Thyroid gland (tissue), 4 donors: ENCODE measurements around the gene LMBR1.

Experiments
- POLR2A ChIP-seq, 2 donors: fragments of 450-650 bp; IDR thresholded peaks; one replicate each; pipeline ENCODE4 v1.6.1; 2017; ENCODE audit warnings: antibody characterized with exemption in 2 of 2, mild to moderate bottlenecking in 2 of 2, moderate library complexity in 1 of 2
- TF ChIP-seq, protein P1 (sequence below), 6 experiments: fragments of 200-600 bp in 3 of 6; fragments of 450-650 bp in 3 of 6; sonication (generic) in 3 of 6; IDR thresholded peaks; one replicate each; pipeline ENCODE4 v1.5.1; 2016 to 2019; ENCODE audit warnings: antibody characterized with exemption in 6 of 6, mild to moderate bottlenecking in 2 of 6, inconsistent platforms in 1 of 6, moderate library complexity in 1 of 6

- TF ChIP-seq POLR2A (IDR thresholded peaks at IDR 0.05) = no peak
- TF ChIP-seq, protein P1, sequence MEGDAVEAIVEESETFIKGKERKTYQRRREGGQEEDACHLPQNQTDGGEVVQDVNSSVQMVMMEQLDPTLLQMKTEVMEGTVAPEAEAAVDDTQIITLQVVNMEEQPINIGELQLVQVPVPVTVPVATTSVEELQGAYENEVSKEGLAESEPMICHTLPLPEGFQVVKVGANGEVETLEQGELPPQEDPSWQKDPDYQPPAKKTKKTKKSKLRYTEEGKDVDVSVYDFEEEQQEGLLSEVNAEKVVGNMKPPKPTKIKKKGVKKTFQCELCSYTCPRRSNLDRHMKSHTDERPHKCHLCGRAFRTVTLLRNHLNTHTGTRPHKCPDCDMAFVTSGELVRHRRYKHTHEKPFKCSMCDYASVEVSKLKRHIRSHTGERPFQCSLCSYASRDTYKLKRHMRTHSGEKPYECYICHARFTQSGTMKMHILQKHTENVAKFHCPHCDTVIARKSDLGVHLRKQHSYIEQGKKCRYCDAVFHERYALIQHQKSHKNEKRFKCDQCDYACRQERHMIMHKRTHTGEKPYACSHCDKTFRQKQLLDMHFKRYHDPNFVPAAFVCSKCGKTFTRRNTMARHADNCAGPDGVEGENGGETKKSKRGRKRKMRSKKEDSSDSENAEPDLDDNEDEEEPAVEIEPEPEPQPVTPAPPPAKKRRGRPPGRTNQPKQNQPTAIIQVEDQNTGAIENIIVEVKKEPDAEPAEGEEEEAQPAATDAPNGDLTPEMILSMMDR (IDR thresholded peaks at IDR 0.05) = no peak
Measured at GRCh38 chr7:156792611-156793010, 100.4 kb downstream of the LMBR1 start.
